HCT116 (cell line): Measurements from ENCODE around the gene SHF. TPM values are rescaled to one million over a fixed set of nuclear protein-coding genes. Genes with fewer than 3 reads are reported as not detected.
A peak's percentile ranks its signal among the peaks of the same experiment; 100 is the strongest.

ENCODE experiments used
- ATAC-seq: fragments of 200-7000 bp; cut with Tn5 transposase; 2 replicates; pipeline ENCODE4 v1.9.1; 2020; ENCODE audit warnings: mild to moderate bottlenecking, moderate library complexity
- BruUV-seq: library from RNA; stranded (reverse); fragments of 400-500 nt; replicated peaks from 2 replicates; lab custom pipeline; 2021; lab: Mats Ljungman, UMichigan
- CTCF ChIA-PET: fragments of 300-600 bp; sonication (Branson Sonifier 250); formaldehyde crosslinking; loops from one replicate; lab custom pipeline; 2021; ENCODE audit warnings: antibody characterized with exemption; lab: Charles Lee
- POLR2A ChIA-PET: fragments of 300-600, 350-600 bp; sonication (Branson Sonifier 250); formaldehyde crosslinking; loops from one replicate; lab custom pipeline; 2021; ENCODE audit warnings: antibody characterized with exemption; lab: Charles Lee
- RAD21 ChIA-PET, 2 experiments: fragments of 300-600 bp; sonication (Branson Sonifier 250); formaldehyde crosslinking; loops; one replicate each; lab custom pipeline; 2023; ENCODE audit warnings: low total read pairs in 2 of 2; ENCODE audit not compliant: uncharacterized antibody in 2 of 2, unreplicated experiment in 2 of 2, low non-redundant PET in 1 of 2; lab: Charles Lee
- DNase-seq: peaks from one replicate; pipeline ENCODE4 v3.0.0-alpha.2; 2010; ENCODE audit warnings: low read depth, low spot score
- H2AFZ ChIP-seq: fragments of 200-600 bp; shearing (Covaris generic), sonication (generic); 2 replicates; pipeline ENCODE4 v1.6.1; 2017; ENCODE audit warnings: low read depth, mixed run types, mixed read lengths, antibody characterized with exemption, low read length; ENCODE audit not compliant: poor library complexity, severe bottlenecking
- H3K27ac ChIP-seq: 2 replicates; pipeline ENCODE4 v1.5.1; 2012; ENCODE audit warnings: low read depth, low read length
- H3K27me3 ChIP-seq: fragments of 200-600 bp; sonication (generic); 2 replicates; pipeline ENCODE4 v1.6.1; 2016; ENCODE audit warnings: mixed run types, low read length, mixed read lengths; ENCODE audit not compliant: insufficient read depth
- H3K36me3 ChIP-seq, 2 experiments: fragments of 200-500 bp in 1 of 2; fragments of 200-600 bp in 1 of 2; sonication (Bioruptor generic) in 1 of 2; sonication (generic) in 1 of 2; 2 replicates each; pipeline versions ENCODE4 v1.5.1 to v1.6.1; 2014 to 2016; ENCODE audit warnings: low read length in 2 of 2, inconsistent platforms in 1 of 2, mixed read lengths in 1 of 2, mixed run types in 1 of 2; ENCODE audit not compliant: insufficient read depth in 2 of 2, control insufficient read depth in 1 of 2
- H3K4me1 ChIP-seq, 2 experiments: fragments of 200-600 bp in 1 of 2; sonication (generic) in 1 of 2; 2 replicates each; pipeline versions ENCODE4 v1.5.1 to v1.6.1; 2012 to 2017; ENCODE audit warnings: low read length in 2 of 2, inconsistent platforms in 1 of 2, mild to moderate bottlenecking in 1 of 2, mixed read lengths in 1 of 2, mixed run types in 1 of 2, moderate library complexity in 1 of 2; ENCODE audit not compliant: insufficient read depth in 2 of 2, control insufficient read depth in 1 of 2
- H3K4me2 ChIP-seq: fragments of 200-600 bp; sonication (generic); 2 replicates; pipeline ENCODE4 v1.6.1; 2017; ENCODE audit warnings: mixed run types, low read length, mixed read lengths
- H3K4me3 ChIP-seq, 2 experiments: fragments of 200-600 bp in 1 of 2; sonication (generic) in 1 of 2; replicated peaks in 1 of 2; 2 replicates each; pipeline ENCODE4 v1.5.1; 2011 to 2016; ENCODE audit warnings: low read length in 2 of 2, control low read depth in 1 of 2, low read depth in 1 of 2, mild to moderate bottlenecking in 1 of 2, mixed read lengths in 1 of 2, mixed run types in 1 of 2
- H3K79me2 ChIP-seq: fragments of 200-600 bp; sonication (generic); 2 replicates; pipeline ENCODE4 v1.6.1; 2017; ENCODE audit warnings: mild to moderate bottlenecking, mixed run types, low read length, moderate library complexity, mixed read lengths; ENCODE audit not compliant: insufficient read depth
- H3K9ac ChIP-seq: fragments of 200-600 bp; sonication (generic); 2 replicates; pipeline ENCODE4 v1.6.1; 2016; ENCODE audit warnings: low read length, mixed read lengths
- H3K9me2 ChIP-seq: fragments of 200-600 bp; sonication (generic), shearing (Covaris generic); 2 replicates; pipeline ENCODE4 v1.6.1; 2017; ENCODE audit warnings: mixed run types, mild to moderate bottlenecking, moderate library complexity; ENCODE audit not compliant: insufficient read depth
- H3K9me3 ChIP-seq, 2 experiments: fragments of 200-500 bp in 1 of 2; fragments of 200-600 bp in 1 of 2; sonication (Bioruptor generic) in 1 of 2; sonication (generic) in 1 of 2; 2 replicates each; pipeline ENCODE4 v1.6.1; 2014 to 2017; ENCODE audit warnings: low read length in 2 of 2, mixed read lengths in 2 of 2, inconsistent platforms in 1 of 2, low read depth in 1 of 2, mild to moderate bottlenecking in 1 of 2, mixed run types in 1 of 2, moderate library complexity in 1 of 2; ENCODE audit not compliant: control insufficient read depth in 1 of 2, insufficient read depth in 1 of 2
- H4K20me1 ChIP-seq: fragments of 200-600 bp; sonication (generic), shearing (Covaris generic); 2 replicates; pipeline ENCODE4 v1.6.1; 2017; ENCODE audit warnings: mixed run types, mild to moderate bottlenecking, moderate library complexity; ENCODE audit not compliant: insufficient read depth
- ATF3 ChIP-seq: IDR thresholded peaks from 2 replicates; pipeline ENCODE4 v1.6.1; 2012
- CBX3 ChIP-seq: IDR thresholded peaks from 2 replicates; pipeline ENCODE4 v1.6.1; 2012; ENCODE audit warnings: low read depth
- CEBPB ChIP-seq: IDR thresholded peaks from 2 replicates; pipeline ENCODE4 v1.6.1; 2012; ENCODE audit warnings: low read depth
- CTCF ChIP-seq, 3 experiments: fragments of 200-600 bp in 1 of 3; sonication (generic) in 1 of 3; IDR thresholded peaks in 2 of 3; conservative IDR thresholded peaks in 1 of 3; 2 replicates each; pipeline ENCODE4 v1.5.1; 2012 to 2017; ENCODE audit warnings: low read depth in 2 of 3, low read length in 2 of 3, antibody characterized with exemption in 1 of 3, borderline replicate concordance in 1 of 3, control low read depth in 1 of 3, mild to moderate bottlenecking in 1 of 3, mixed read lengths in 1 of 3, mixed run types in 1 of 3, moderate library complexity in 1 of 3; ENCODE audit not compliant: insufficient read depth in 1 of 3
- EGR1 ChIP-seq: IDR thresholded peaks from 2 replicates; pipeline ENCODE4 v1.6.1; 2012; ENCODE audit warnings: low read depth
- ELF1 ChIP-seq: IDR thresholded peaks from 2 replicates; pipeline ENCODE4 v1.6.1; 2012; ENCODE audit warnings: low read depth, borderline replicate concordance
- EZH2phosphoT487 ChIP-seq: fragments of 200-600 bp; IDR thresholded peaks from 2 replicates; pipeline ENCODE4 v1.6.1; 2018; ENCODE audit warnings: antibody characterized with exemption, borderline replicate concordance
- JUND ChIP-seq: IDR thresholded peaks from 2 replicates; pipeline ENCODE4 v1.6.1; 2012
- MAX ChIP-seq: IDR thresholded peaks from 2 replicates; pipeline ENCODE4 v1.6.1; 2012
- POLR2A ChIP-seq: IDR thresholded peaks from 2 replicates; pipeline ENCODE4 v1.7.0; 2011; ENCODE audit warnings: borderline replicate concordance; ENCODE audit not compliant: insufficient read depth, insufficient read length; ENCODE audit errors: extremely low read depth
- POLR2AphosphoS5 ChIP-seq: IDR thresholded peaks from 2 replicates; pipeline ENCODE4 v1.6.1; 2011; ENCODE audit warnings: mild to moderate bottlenecking, low read depth, low read length, moderate library complexity
- RAD21 ChIP-seq: IDR thresholded peaks from 2 replicates; pipeline ENCODE4 v1.6.1; 2012; ENCODE audit warnings: low read depth, mild to moderate bottlenecking
- REST ChIP-seq: IDR thresholded peaks from 2 replicates; pipeline ENCODE4 v1.6.1; 2012; ENCODE audit warnings: low read depth
- SIN3A ChIP-seq: IDR thresholded peaks from 2 replicates; pipeline ENCODE4 v1.6.1; 2012; ENCODE audit warnings: low read depth
- SP1 ChIP-seq: IDR thresholded peaks from 2 replicates; pipeline ENCODE4 v1.6.1; 2012; ENCODE audit warnings: low read depth
- ZBTB33 ChIP-seq: IDR thresholded peaks from 2 replicates; pipeline ENCODE4 v1.6.1; 2011; ENCODE audit warnings: mild to moderate bottlenecking, low read length, moderate library complexity; ENCODE audit not compliant: insufficient replicate concordance; ENCODE audit errors: extremely low read depth
- intact Hi-C: fragments of 100-400 bp; cut with micrococcal nuclease; formaldehyde crosslinking; loops from 2 replicates; pipeline ENCODE4 v1.10.0; 2022
- total RNA-seq: library from RNA; stranded (reverse); gene quantifications from one replicate; pipeline ENCODE4 v1.2.1, GENCODE V29; 2021; ENCODE audit not compliant: unreplicated experiment

Gene SHF
- total RNA-seq, 1 experiment from 2014 or later: 2.6 TPM

GRCh38 chr15:45199136-45199810, 11.5 kb upstream of the SHF start:
- H3K36me3 ChIP-seq: no peaks in the 10 kb centered on the region
- H3K79me2 ChIP-seq: no peaks in the 10 kb centered on the region
- no peaks in the 10 kb centered on the region for H3K9me3 ChIP-seq
- no TSS peak for BruUV-seq
- ChIA-PET POLR2A (interaction anchor here (1.2 to 3.0 kb wide), 3 partner anchors 11 to 203 kb away, joined by 6 to 11 read pairs (median 7); a partner anchor contains a TSS), RAD21 (no interaction called here), CTCF (interaction anchor here (0.7 to 4.8 kb wide), 7 partner anchors 19 to 313 kb away, joined by 3 to 44 read pairs (median 6); no protein-coding TSS in a partner anchor)
- DNase-seq (no peak), ATAC-seq (no peak)
- H3K4me2 ChIP-seq: peak overlapping the region; percentile 94
- H3K9ac ChIP-seq: peak overlapping the region; percentile 60
- peaks cover 11 to 36% of the 10 kb centered on the region in 2 experiments for H3K4me1 ChIP-seq
- peak overlapping the region; percentile 58 to 62 for H3K4me3 ChIP-seq
- TF ChIP-seq REST (no peak), POLR2A (no peak), RAD21 (no peak), SIN3A (no peak), CEBPB (no peak), ELF1 (no peak), POLR2AphosphoS5 (no peak), MAX (no peak), CTCF (IDR thresholded peaks at IDR 0.05 in 2 of 3, conservative IDR thresholded peaks at IDR 0.05 in 1 of 3; ENCODE audit: borderline replicate concordance in 1 of 3, insufficient read depth in 1 of 3, low read depth in 2 of 3, low read length in 2 of 3) (no peak), ZBTB33 (no peak), EZH2phosphoT487 (no peak), SP1 (no peak), JUND (no peak), EGR1 (no peak), ATF3 (no peak), CBX3 (no peak)
- H2AFZ ChIP-seq: peak overlapping the region; percentile 63
- no peaks in the 10 kb centered on the region for H3K9me2 ChIP-seq
- H3K27me3 ChIP-seq: no peaks in the 10 kb centered on the region
- intact Hi-C loops: loop anchor here (2.0 kb wide), 1 partner anchor 32 kb away; no protein-coding TSS in a partner anchor
- H3K27ac ChIP-seq: peak overlapping the region; percentile 76
- H4K20me1 ChIP-seq: no peaks in the 10 kb centered on the region
